ENCODE data around the gene MBD2. TPM values are rescaled to one million over a fixed set of nuclear protein-coding genes. Genes with fewer than 3 reads are reported as not detected.

MBD2 gene
- total and polyA plus RNA-seq, 2 of the 8 experiments (the other 6 are each of a cell fraction or from before 2014, with no cell fraction given), result 36.2 to 52.7 TPM

DNA sequence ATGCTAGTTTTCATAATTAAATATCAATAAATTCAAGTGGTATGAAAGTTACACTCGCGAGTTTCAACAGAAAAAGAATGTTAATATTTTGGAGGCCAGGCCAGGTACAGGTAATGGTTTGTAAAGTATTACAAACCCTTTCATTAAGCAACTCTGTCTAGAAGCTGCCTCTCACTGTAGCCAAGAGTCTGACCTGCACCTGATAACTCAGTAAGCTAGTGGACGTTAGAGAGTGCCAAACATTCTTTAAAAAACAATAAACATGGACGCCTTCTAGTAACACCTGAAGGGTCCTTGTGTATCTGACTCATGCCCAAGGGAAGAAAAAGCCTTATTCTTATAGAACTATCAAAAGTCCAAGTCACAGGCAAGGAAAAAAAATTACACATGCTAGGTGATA is 70.2 kb downstream of the MBD2 start:
- no peaks in the 10 kb centered on the region for H4K20me1 ChIP-seq (replicated peaks in 1 of 2; ENCODE audit: control insufficient read depth in 1 of 2, insufficient read depth in 2 of 2, low read length in 2 of 2)
- DNase-seq (ENCODE audit: low read depth in 1 of 2, low spot score in 2 of 2) (no peak), FAIRE-seq (no peak)
- H4K8ac ChIP-seq (ENCODE audit: extremely low read depth, insufficient read depth, low read length), result no peak overlapping the region
- no peak overlapping the region for H2BK20ac ChIP-seq (ENCODE audit: low read length)
- TF ChIP-seq POLR2AphosphoS5 (IDR thresholded peaks at IDR 0.05; ENCODE audit: low read depth, low read length) (no peak), HDAC2 (IDR thresholded peaks at IDR 0.05; ENCODE audit: borderline replicate concordance in 1 of 2, low read depth in 2 of 2, low read length in 2 of 2) (no peak), ZNF274 (IDR thresholded peaks at IDR 0.05; ENCODE audit: borderline replicate concordance, extremely low read depth, low read length) (no peak), NANOG (IDR thresholded peaks at IDR 0.05; ENCODE audit: insufficient read depth, low read depth, low read length, poor library complexity, severe bottlenecking) (no peak), SUZ12 (IDR thresholded peaks at IDR 0.05; ENCODE audit: low read length) (no peak), TAF1 (IDR thresholded peaks at IDR 0.05; ENCODE audit: low read depth, low read length) (no peak), SIRT6 (IDR thresholded peaks at IDR 0.05; ENCODE audit: low read length) (no peak)
- TF ChIP-seq, protein P1, sequence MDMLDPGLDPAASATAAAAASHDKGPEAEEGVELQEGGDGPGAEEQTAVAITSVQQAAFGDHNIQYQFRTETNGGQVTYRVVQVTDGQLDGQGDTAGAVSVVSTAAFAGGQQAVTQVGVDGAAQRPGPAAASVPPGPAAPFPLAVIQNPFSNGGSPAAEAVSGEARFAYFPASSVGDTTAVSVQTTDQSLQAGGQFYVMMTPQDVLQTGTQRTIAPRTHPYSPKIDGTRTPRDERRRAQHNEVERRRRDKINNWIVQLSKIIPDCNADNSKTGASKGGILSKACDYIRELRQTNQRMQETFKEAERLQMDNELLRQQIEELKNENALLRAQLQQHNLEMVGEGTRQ (IDR thresholded peaks at IDR 0.05; ENCODE audit: low read length), result no peak
- H3K27ac ChIP-seq (ENCODE audit: low read depth, low read length), result no peak overlapping the region
- POLR2A ChIA-PET (ENCODE audit: partially characterized antibody), result no interaction called here
- no peak overlapping the region for H2AK5ac ChIP-seq (ENCODE audit: low read depth, low read length)
- H3K23me2 ChIP-seq (ENCODE audit: low read depth, low read length), result no peaks in the 10 kb centered on the region
- H2BK15ac ChIP-seq (ENCODE audit: low read length), result no peak overlapping the region
- no peak overlapping the region for H3K9ac ChIP-seq (replicated peaks in 1 of 4; ENCODE audit: extremely low read depth in 1 of 4, low read depth in 3 of 4, low read length in 3 of 4)
- no peak overlapping the region for H3K56ac ChIP-seq (replicated peaks; ENCODE audit: insufficient read length, low read depth, low read length)
- 89% methylated on average over 4 of the region's 4 CpGs; no CpG with 5 or more reads in 1 of the 2 experiments for WGBS, 2 experiments (ENCODE audit: extremely low coverage in 1 of 2, insufficient coverage in 1 of 2, insufficient read length in 1 of 2, insufficient replicate concordance in 2 of 2, low coverage in 1 of 2, low lambda C conversion rate in 2 of 2, missing lambda C conversion rate in 1 of 2)
- no peak overlapping the region for H3K4ac ChIP-seq (replicated peaks; ENCODE audit: insufficient read length, low read depth, low read length)
- no peak overlapping the region for H4K5ac ChIP-seq (ENCODE audit: insufficient read length, low read depth, low read length)
- H3K14ac ChIP-seq (ENCODE audit: insufficient read length), result no peak overlapping the region
- no peak overlapping the region for H3K4me3 ChIP-seq (ENCODE audit: extremely low read depth in 1 of 4, insufficient read depth in 2 of 4, low read depth in 3 of 4, low read length in 4 of 4)
- no peaks in the 10 kb centered on the region for H3K79me1 ChIP-seq (ENCODE audit: low read depth, low read length)
- CTCF ChIA-PET (ENCODE audit: partially characterized antibody), result no interaction called here
- no peak overlapping the region for H3K18ac ChIP-seq (ENCODE audit: extremely low read depth, low read length)
- H3K9me3 ChIP-seq (ENCODE audit: insufficient read depth in 2 of 2, low read depth in 1 of 2, low read length in 1 of 2), result no peaks in the 10 kb centered on the region
- no peaks in the 10 kb centered on the region for H3K36me3 ChIP-seq (ENCODE audit: control insufficient read depth in 2 of 4, insufficient read depth in 4 of 4, low read length in 3 of 4)
- H2BK12ac ChIP-seq (ENCODE audit: low read depth, low read length), result no peak overlapping the region
- H3K27me3 ChIP-seq (replicated peaks in 1 of 4; ENCODE audit: control insufficient read depth in 3 of 4, extremely low read depth in 1 of 4, insufficient read depth in 3 of 4, low read length in 3 of 4), result no peaks in the 10 kb centered on the region
- H3K4me2 ChIP-seq (ENCODE audit: insufficient read depth in 1 of 2, low read depth in 2 of 2, low read length in 2 of 2), result no peak overlapping the region
- peaks cover 0 to 3% (median 0%) of the 10 kb centered on the region in 4 experiments; a peak in 2 of 7 replicates for H3K4me1 ChIP-seq (replicated peaks in 1 of 4; ENCODE audit: control insufficient read depth in 3 of 4, insufficient read depth in 4 of 4, low read length in 3 of 4)
- H2AFZ ChIP-seq (ENCODE audit: low read length), result no peak overlapping the region
- H3K79me2 ChIP-seq (ENCODE audit: control insufficient read depth in 1 of 2, insufficient read depth in 2 of 2, low read length in 2 of 2), result no peaks in the 10 kb centered on the region
- no peak overlapping the region for H4K91ac ChIP-seq (replicated peaks; ENCODE audit: insufficient read length, low read length)
- no peak overlapping the region for H3K23ac ChIP-seq (ENCODE audit: insufficient read length)
- H2BK120ac ChIP-seq (replicated peaks; ENCODE audit: low read depth, low read length), result no peak overlapping the region
- no peak overlapping the region for H2BK5ac ChIP-seq (ENCODE audit: low read depth, low read length)

All from H1 (cell line).